Stimulated activated CD8-positive, alpha-beta memory T cell treated with anti-CD3 and anti-CD28 coated beads, Interleukin-7, amount 100 ng/mL, for 1 hour (primary cell): ENCODE measurements around the gene SERPINE2.
"Not testable (repeated sequence)": the region's sequence is repeated elsewhere in the genome, so short reads cannot be mapped to it uniquely, and the experiment has no call there.

ENCODE experiments used
- DNase-seq, 2 donors: peaks; one replicate each; pipeline ENCODE4 v3.0.0-alpha.2; 2020; ENCODE audit warnings: low read depth in 2 of 2

Gene SERPINE2

GRCh38 chr2:224014336-224014735 is 24.8 kb downstream of the SERPINE2 start:
- no peak for DNase-seq

- DNase-seq = no peak
These were observed 27.2 kb downstream of the SERPINE2 start for GRCh38 chr2:224011837-224012236.

GRCh38 chr2:224009605-224010315 is 29.3 kb downstream of the SERPINE2 start:
- no peak for DNase-seq

GRCh38 chr2:224008702-224009261 is 30.3 kb downstream of the SERPINE2 start:
- DNase-seq = no peak

- DNase-seq = no peak
These were observed 34.9 kb downstream of the SERPINE2 start for GRCh38 chr2:224004105-224004695.

GRCh38 chr2:224000662-224001061 is 38.4 kb downstream of the SERPINE2 start:
- DNase-seq = not testable (repeated sequence)

GRCh38 chr2:223999862-224000261 is 39.2 kb downstream of the SERPINE2 start:
- no peak for DNase-seq

GRCh38 chr2:223998948-223999347 is 40.1 kb downstream of the SERPINE2 start:
- DNase-seq = no peak

GRCh38 chr2:223997938-223998337 is 41.1 kb downstream of the SERPINE2 start:
- DNase-seq = no peak

GRCh38 chr2:223996391-223996790 is 42.7 kb downstream of the SERPINE2 start:
- no peak for DNase-seq

- no peak for DNase-seq
These were observed 43.5 kb downstream of the SERPINE2 start for GRCh38 chr2:223995569-223995968.

GRCh38 chr2:223994562-223995162 is 44.4 kb downstream of the SERPINE2 start:
- no peak for DNase-seq

- DNase-seq = peak; percentile 18 to 23
These were observed 45.4 kb downstream of the SERPINE2 start for GRCh38 chr2:223993634-223994232.

- no peak for DNase-seq
These were observed 47.5 kb downstream of the SERPINE2 start for GRCh38 chr2:223991611-223992010.

- DNase-seq = no peak
These were observed 49.2 kb downstream of the SERPINE2 start for GRCh38 chr2:223989856-223990232.

- DNase-seq = no peak
These were observed 49.8 kb downstream of the SERPINE2 start for GRCh38 chr2:223989206-223989855.

- no peak for DNase-seq
These were observed 57.8 kb downstream of the SERPINE2 start for GRCh38 chr2:223981241-223981640.

- no peak for DNase-seq
These were observed 58.3 kb downstream of the SERPINE2 start for GRCh38 chr2:223980803-223981202.

- no peak for DNase-seq
These were observed 58.7 kb downstream of the SERPINE2 start for GRCh38 chr2:223980397-223980735.

- DNase-seq = no peak
These were observed 59.2 kb downstream of the SERPINE2 start for GRCh38 chr2:223979730-223980396.

GRCh38 chr2:223978451-223978850 is 60.6 kb downstream of the SERPINE2 start:
- DNase-seq = no peak
